Loucy (cell line): Measurements from ENCODE around the gene BMERB1.
A peak's percentile ranks its signal among the peaks of the same experiment; 100 is the strongest.

ENCODE experiments used
- H2AFZ ChIP-seq: fragments of 200-600 bp; sonication (generic); 2 replicates; pipeline ENCODE4 v1.6.0; 2016; ENCODE audit warnings: antibody characterized with exemption, mild to moderate bottlenecking, low read length, moderate library complexity
- H3F3A ChIP-seq: fragments of 200-600 bp; 2 replicates; pipeline ENCODE4 v1.6.0; 2016; ENCODE audit warnings: antibody characterized with exemption, low read depth, mild to moderate bottlenecking
- H3K27me3 ChIP-seq: fragments of 200-600 bp; sonication (generic); 2 replicates; pipeline ENCODE4 v1.6.1; 2014; ENCODE audit warnings: low read length, mild to moderate bottlenecking; ENCODE audit not compliant: insufficient read depth, poor library complexity, severe bottlenecking
- H3K36me3 ChIP-seq: fragments of 200-600 bp; sonication (generic); 2 replicates; pipeline ENCODE4 v1.6.1; 2016; ENCODE audit warnings: low read length; ENCODE audit not compliant: insufficient read depth
- H3K4me1 ChIP-seq: fragments of 200-600 bp; sonication (generic); 2 replicates; pipeline ENCODE4 v1.5.1; 2014; ENCODE audit warnings: low read length, mild to moderate bottlenecking; ENCODE audit not compliant: insufficient read depth, poor library complexity, severe bottlenecking
- H3K4me2 ChIP-seq: fragments of 200-600 bp; sonication (generic); 2 replicates; pipeline ENCODE4 v1.6.0; 2014; ENCODE audit warnings: antibody characterized with exemption, low read length, low read depth, mild to moderate bottlenecking; ENCODE audit not compliant: poor library complexity, severe bottlenecking
- H3K4me3 ChIP-seq: fragments of 200-600 bp; sonication (generic); 2 replicates; pipeline ENCODE4 v1.5.1; 2014; ENCODE audit warnings: low read length, mild to moderate bottlenecking, mixed read lengths; ENCODE audit not compliant: poor library complexity, severe bottlenecking
- H3K79me2 ChIP-seq: fragments of 200-600 bp; sonication (generic); 2 replicates; pipeline ENCODE4 v1.6.1; 2014; ENCODE audit warnings: low read length; ENCODE audit not compliant: insufficient read depth
- H3K9ac ChIP-seq: fragments of 200-600 bp; sonication (generic); 2 replicates; pipeline ENCODE4 v1.6.0; 2014; ENCODE audit warnings: mild to moderate bottlenecking, low read depth, low read length, moderate library complexity; ENCODE audit not compliant: poor library complexity, severe bottlenecking
- H3K9me2 ChIP-seq: fragments of 200-600 bp; sonication (generic); replicated peaks from 2 replicates; pipeline ENCODE4 v1.6.1; 2016; ENCODE audit warnings: low read depth, low read length, mixed read lengths
- H3K9me3 ChIP-seq: fragments of 200-600 bp; sonication (generic); 2 replicates; pipeline ENCODE4 v1.6.1; 2014; ENCODE audit warnings: mild to moderate bottlenecking, antibody characterized with exemption, low read length, low read depth; ENCODE audit not compliant: insufficient read depth
- H4K20me1 ChIP-seq: fragments of 200-600 bp; sonication (generic); 2 replicates; pipeline ENCODE4 v1.6.0; 2014; ENCODE audit warnings: antibody characterized with exemption, low read length, mild to moderate bottlenecking; ENCODE audit not compliant: insufficient read depth, poor library complexity, severe bottlenecking
- CTCF ChIP-seq: fragments of 200-600 bp; sonication (generic); conservative IDR thresholded peaks from 2 replicates; pipeline ENCODE4 v1.5.1; 2014; ENCODE audit warnings: mild to moderate bottlenecking, antibody characterized with exemption, low read length
- EZH2phosphoT487 ChIP-seq: fragments of 200-600 bp; IDR thresholded peaks from 2 replicates; pipeline ENCODE4 v1.6.1; 2018; ENCODE audit warnings: antibody characterized with exemption, mild to moderate bottlenecking, moderate library complexity, borderline replicate concordance

Gene BMERB1

GRCh38 chr16:15631730-15632409 is 197.5 kb downstream of the BMERB1 start:
- H3K36me3 ChIP-seq: peaks cover 28% of the 10 kb centered on the region; the same call in 1 of the 2 replicates

GRCh38 chr16:15635926-15636325 is 201.5 kb downstream of the BMERB1 start:
- no peaks in the 10 kb centered on the region for H3K9me2 ChIP-seq
- no peak overlapping the region for H3K4me3 ChIP-seq
- H4K20me1 ChIP-seq: no peaks in the 10 kb centered on the region
- peaks cover 15% of the 10 kb centered on the region for H3K4me1 ChIP-seq
- H3K79me2 ChIP-seq: peaks cover 23% of the 10 kb centered on the region
- no peaks in the 10 kb centered on the region for H3F3A ChIP-seq
- no peak overlapping the region for H2AFZ ChIP-seq
- H3K36me3 ChIP-seq: peaks cover 33% of the 10 kb centered on the region; the same call in 1 of the 2 replicates
- H3K9me3 ChIP-seq: no peaks in the 10 kb centered on the region
- TF ChIP-seq CTCF (no peak), EZH2phosphoT487 (no peak)
- no peaks in the 10 kb centered on the region for H3K27me3 ChIP-seq
- H3K9ac ChIP-seq: no peak overlapping the region
- peak overlapping the region; percentile 53 for H3K4me2 ChIP-seq

More at GRCh38 chr16:15631730-15632409, 197.5 kb downstream of the BMERB1 start:
- peaks cover 8% of the 10 kb centered on the region; the same call in 1 of the 2 replicates for H3K79me2 ChIP-seq
- H3K27me3 ChIP-seq: no peaks in the 10 kb centered on the region
- no peaks in the 10 kb centered on the region for H3F3A ChIP-seq
- TF ChIP-seq EZH2phosphoT487 (no peak), CTCF (no peak)
- no peaks in the 10 kb centered on the region for H4K20me1 ChIP-seq
- H3K4me2 ChIP-seq: no peak overlapping the region
- no peak overlapping the region for H3K4me3 ChIP-seq
- H3K9me2 ChIP-seq: no peaks in the 10 kb centered on the region
- no peaks in the 10 kb centered on the region for H3K9me3 ChIP-seq
- H2AFZ ChIP-seq: no peak overlapping the region
- H3K4me1 ChIP-seq: peaks cover 10% of the 10 kb centered on the region
- H3K9ac ChIP-seq: no peak overlapping the region

- Histone ChIP-seq H3F3A (no peaks in the 10 kb centered on the region), H3K9me2 (no peaks in the 10 kb centered on the region), H3K36me3 (peaks cover 33% of the 10 kb centered on the region; the same call in 1 of the 2 replicates), H3K9ac (no peak overlapping the region), H2AFZ (no peak overlapping the region), H3K4me1 (peaks cover 20% of the 10 kb centered on the region), H3K79me2 (peaks cover 28% of the 10 kb centered on the region), H3K9me3 (no peaks in the 10 kb centered on the region), H3K4me2 (peak overlapping the region; percentile 53), H4K20me1 (peaks cover under 1% of the 10 kb centered on the region), H3K27me3 (no peaks in the 10 kb centered on the region), H3K4me3 (peak overlapping the region; percentile 3)
- TF ChIP-seq EZH2phosphoT487 (no peak), CTCF (no peak)
Observed at GRCh38 chr16:15636392-15636873, 202.0 kb downstream of the BMERB1 start.
